Epithelial cell of proximal tubule (primary cell): Measurements from ENCODE around the gene COPE. TPM values are rescaled to one million over a fixed set of nuclear protein-coding genes. Genes with fewer than 3 reads are reported as not detected.

Source experiments
- DNase-seq: peaks from one replicate; pipeline ENCODE4 v3.0.0-alpha.2; 2011; ENCODE audit warnings: low read depth
- H3K4me3 ChIP-seq: 2 replicates; pipeline ENCODE4 v1.5.1; 2011; ENCODE audit warnings: low read depth, mild to moderate bottlenecking, low read length
- CTCF ChIP-seq: conservative IDR thresholded peaks from 2 replicates; pipeline ENCODE4 v1.5.1; 2012; ENCODE audit warnings: low read depth, mild to moderate bottlenecking, low read length
- total RNA-seq: library from RNA; depleted of rRNA; stranded (reverse); fragments of >200 nt; gene quantifications from 2 replicates; pipeline ENCODE4 v1.2.3, GENCODE V29; 2015

The COPE gene
- total RNA-seq = 312 and 318 TPM in 2 replicates

DNA sequence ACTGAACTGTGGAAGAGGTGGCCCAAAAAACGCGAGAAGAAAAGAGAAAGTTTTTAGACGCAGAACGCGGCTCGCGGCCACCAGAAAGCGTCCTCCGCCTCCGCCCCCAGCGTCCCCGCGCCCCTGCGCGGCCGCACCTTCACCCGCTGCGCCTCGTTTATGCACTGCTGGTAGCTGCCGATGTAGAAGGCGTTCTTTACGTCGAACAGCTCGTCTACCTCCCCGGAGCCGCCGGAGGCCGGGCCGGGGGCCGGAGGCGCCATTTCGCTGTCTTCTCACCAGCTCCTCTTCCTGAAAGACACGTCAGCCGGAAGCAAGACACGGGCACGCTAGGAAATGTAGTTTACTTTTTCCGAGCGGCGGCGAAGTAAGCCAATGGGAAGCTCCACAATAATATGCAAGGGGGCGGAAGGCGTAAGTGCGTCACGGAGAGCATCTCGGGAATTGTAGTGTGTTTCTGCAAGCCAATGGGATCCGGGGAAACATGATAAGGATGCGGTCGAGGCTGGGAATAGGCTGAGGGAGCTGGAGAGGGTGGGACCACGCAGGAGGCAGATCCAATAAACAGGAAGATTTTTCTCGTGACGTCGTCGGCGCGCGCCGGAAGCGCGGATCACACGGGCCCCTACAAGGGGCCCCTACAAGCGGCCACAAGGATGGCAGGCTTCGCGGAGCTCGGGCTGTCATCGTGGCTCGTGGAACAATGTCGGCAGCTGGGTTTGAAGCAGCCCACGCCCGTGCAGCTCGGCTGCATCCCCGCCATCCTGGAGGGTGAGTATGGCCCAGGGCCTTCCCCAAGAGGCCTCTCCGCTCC, at the start of gene COPE, which contains the start of gene DDX49:
TSS of gene COPE (minus strand) at position 302 of the 814 bp plus-strand sequence. CDS start at position 263, 39 bp downstream.
TSS of gene DDX49 (plus strand) at position 630 of the 814 bp plus-strand sequence. CDS start at position 657, 27 bp downstream.
- peak; percentile 98 for DNase-seq

DNA sequence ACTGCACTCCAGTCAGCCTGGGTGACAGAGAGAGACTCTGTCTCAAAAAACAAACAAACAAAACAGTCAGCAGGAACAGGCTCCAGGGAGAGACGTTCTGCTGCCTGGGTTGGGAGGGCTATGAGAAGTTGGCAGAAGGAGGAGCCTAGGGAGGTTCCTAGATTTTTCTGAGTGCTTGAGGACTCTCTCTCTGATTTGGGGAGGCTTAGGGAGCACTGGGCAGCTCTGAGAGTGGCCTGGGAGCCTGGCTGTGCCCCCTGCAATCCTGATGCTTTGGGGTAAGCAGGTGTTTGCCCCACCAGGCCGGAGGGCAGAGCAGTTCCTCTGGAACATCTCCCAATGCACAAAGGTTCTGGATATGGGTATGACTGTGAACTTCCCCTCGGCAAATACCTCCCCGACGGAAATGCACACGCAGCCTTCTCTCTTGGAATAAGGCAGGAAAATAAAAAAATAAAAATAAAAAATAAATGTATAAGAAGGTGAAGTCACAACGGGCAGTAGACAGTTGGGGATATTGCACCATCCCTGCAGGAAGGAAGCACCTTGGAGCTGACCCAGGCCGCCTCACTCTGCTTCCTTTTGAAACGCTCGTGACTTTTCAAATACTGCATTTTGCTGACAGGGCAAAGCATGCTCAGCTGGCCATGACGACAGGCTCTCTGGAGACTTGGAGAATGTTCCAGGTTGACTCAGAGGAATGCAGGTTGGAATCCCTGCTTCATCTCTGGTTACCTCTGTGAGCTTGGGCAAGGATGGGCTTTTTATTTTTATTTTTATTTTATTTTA, 48.4 kb upstream of the COPE start:
- DNase-seq = peak; percentile 89
- TF ChIP-seq CTCF = no peak
- no peak overlapping the region for H3K4me3 ChIP-seq

More for the DNA sequence above, at the start of gene COPE, which contains the start of gene DDX49:
- peak within 1 kb of the TSS; percentile 86 for H3K4me3 ChIP-seq
- no peak for TF ChIP-seq CTCF

DNA sequence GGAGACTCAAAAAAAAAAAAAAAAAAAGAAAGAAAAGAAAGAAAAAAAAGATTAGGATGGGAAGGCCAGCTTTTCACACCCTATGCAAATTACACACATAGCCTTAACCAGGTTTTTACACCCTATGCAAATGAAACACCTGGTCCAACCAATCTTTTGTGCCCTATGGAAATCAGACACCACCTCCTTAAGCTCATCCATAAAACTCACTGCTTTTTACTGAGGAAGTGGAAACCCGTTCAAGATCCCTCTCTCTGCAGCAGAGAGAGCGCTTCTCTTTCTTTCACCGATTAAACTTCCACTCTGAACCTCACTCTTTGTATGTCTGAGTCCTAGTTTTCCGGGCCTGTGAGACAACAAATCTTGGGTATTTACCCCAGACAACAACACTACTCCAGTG, 47.1 kb upstream of the COPE start:
- TF ChIP-seq CTCF = no peak
- DNase-seq = no peak
- H3K4me3 ChIP-seq = no peak overlapping the region

- TF ChIP-seq CTCF = no peak
- H3K4me3 ChIP-seq = no peak overlapping the region
- no peak for DNase-seq
These were observed 44.9 kb upstream of the COPE start for GRCh38 chr19:18964121-18964520.

GRCh38 chr19:18961767-18962620, 42.8 kb upstream of the COPE start:
- no peak for TF ChIP-seq CTCF
- DNase-seq = no peak
- no peak overlapping the region for H3K4me3 ChIP-seq

GRCh38 chr19:18960370-18960769, 41.2 kb upstream of the COPE start:
- no peak overlapping the region for H3K4me3 ChIP-seq
- no peak for TF ChIP-seq CTCF
- DNase-seq = no peak
